Measurements from ENCODE around the gene SLC22A7.

The SLC22A7 gene

GRCh38 chr6:43255408-43256054 lies 42.5 kb upstream of the SLC22A7 start:
- Histone ChIP-seq H3K4me1 (ENCODE audit: insufficient read depth, insufficient read length) (peaks cover 8% of the 10 kb centered on the region), H3K4me3 (ENCODE audit: insufficient read length, low read depth) (no peak overlapping the region), H3K27me3 (ENCODE audit: insufficient read depth, insufficient read length) (no peaks in the 10 kb centered on the region), H3K36me3 (ENCODE audit: insufficient read depth, insufficient read length, low read length) (no peaks in the 10 kb centered on the region), H3K9me3 (ENCODE audit: insufficient read depth, low read length) (no peaks in the 10 kb centered on the region), H3K9ac (ENCODE audit: insufficient read length, low read depth) (no peak overlapping the region)
- TF ChIP-seq ZNF274 (IDR thresholded peaks at IDR 0.05; ENCODE audit: low read depth, low read length) (no peak), SUZ12 (IDR thresholded peaks at IDR 0.05; ENCODE audit: extremely low read depth, insufficient read depth, insufficient read length) (no peak), YY1 (IDR thresholded peaks at IDR 0.05; ENCODE audit: insufficient read depth, insufficient read length) (no peak)
- no peak for DNase-seq (ENCODE audit: low read depth, low spot score)

GRCh38 chr6:43256670-43257366 lies 41.2 kb upstream of the SLC22A7 start:
- TF ChIP-seq YY1 (IDR thresholded peaks at IDR 0.05; ENCODE audit: insufficient read depth, insufficient read length) (no peak), ZNF274 (IDR thresholded peaks at IDR 0.05; ENCODE audit: low read depth, low read length) (no peak), SUZ12 (IDR thresholded peaks at IDR 0.05; ENCODE audit: extremely low read depth, insufficient read depth, insufficient read length) (no peak)
- Histone ChIP-seq H3K4me1 (ENCODE audit: insufficient read depth, insufficient read length) (peaks cover 1% of the 10 kb centered on the region), H3K9me3 (ENCODE audit: insufficient read depth, low read length) (no peaks in the 10 kb centered on the region), H3K27me3 (ENCODE audit: insufficient read depth, insufficient read length) (no peaks in the 10 kb centered on the region), H3K36me3 (ENCODE audit: insufficient read depth, insufficient read length, low read length) (no peaks in the 10 kb centered on the region), H3K4me3 (ENCODE audit: insufficient read length, low read depth) (no peak overlapping the region), H3K9ac (ENCODE audit: insufficient read length, low read depth) (no peak overlapping the region)
- DNase-seq (ENCODE audit: low read depth, low spot score): no peak

- TF ChIP-seq YY1 (IDR thresholded peaks at IDR 0.05; ENCODE audit: insufficient read depth, insufficient read length): no peak
- TF ChIP-seq ZNF274 (IDR thresholded peaks at IDR 0.05; ENCODE audit: low read depth, low read length): no peak
- no peak for TF ChIP-seq SUZ12 (IDR thresholded peaks at IDR 0.05; ENCODE audit: extremely low read depth, insufficient read depth, insufficient read length)
- no peak for DNase-seq (ENCODE audit: low read depth, low spot score)
- no peaks in the 10 kb centered on the region for H3K4me1 ChIP-seq (ENCODE audit: insufficient read depth, insufficient read length)
- H3K36me3 ChIP-seq (ENCODE audit: insufficient read depth, insufficient read length, low read length): no peaks in the 10 kb centered on the region
- no peaks in the 10 kb centered on the region for H3K9me3 ChIP-seq (ENCODE audit: insufficient read depth, low read length)
- no peak overlapping the region for H3K9ac ChIP-seq (ENCODE audit: insufficient read length, low read depth)
- no peak overlapping the region for H3K4me3 ChIP-seq (ENCODE audit: insufficient read length, low read depth)
- no peaks in the 10 kb centered on the region for H3K27me3 ChIP-seq (ENCODE audit: insufficient read depth, insufficient read length)
Observed at GRCh38 chr6:43257367-43258145, 40.5 kb upstream of the SLC22A7 start.

- no peak for DNase-seq (ENCODE audit: low read depth, low spot score)
- Histone ChIP-seq H3K9ac (ENCODE audit: insufficient read length, low read depth) (no peak overlapping the region), H3K9me3 (ENCODE audit: insufficient read depth, low read length) (no peaks in the 10 kb centered on the region), H3K27me3 (ENCODE audit: insufficient read depth, insufficient read length) (no peaks in the 10 kb centered on the region), H3K36me3 (ENCODE audit: insufficient read depth, insufficient read length, low read length) (no peaks in the 10 kb centered on the region), H3K4me1 (ENCODE audit: insufficient read depth, insufficient read length) (no peaks in the 10 kb centered on the region), H3K4me3 (ENCODE audit: insufficient read length, low read depth) (no peak overlapping the region)
- no peak for TF ChIP-seq YY1 (IDR thresholded peaks at IDR 0.05; ENCODE audit: insufficient read depth, insufficient read length)
Observed at GRCh38 chr6:43258180-43258579, 39.9 kb upstream of the SLC22A7 start.

- TF ChIP-seq YY1 (IDR thresholded peaks at IDR 0.05; ENCODE audit: insufficient read depth, insufficient read length) (no peak), SUZ12 (IDR thresholded peaks at IDR 0.05; ENCODE audit: extremely low read depth, insufficient read depth, insufficient read length) (no peak), ZNF274 (IDR thresholded peaks at IDR 0.05; ENCODE audit: low read depth, low read length) (no peak)
- Histone ChIP-seq H3K36me3 (ENCODE audit: insufficient read depth, insufficient read length, low read length) (no peaks in the 10 kb centered on the region), H3K9me3 (ENCODE audit: insufficient read depth, low read length) (no peaks in the 10 kb centered on the region), H3K9ac (ENCODE audit: insufficient read length, low read depth) (no peak overlapping the region), H3K4me1 (ENCODE audit: insufficient read depth, insufficient read length) (no peaks in the 10 kb centered on the region), H3K4me3 (ENCODE audit: insufficient read length, low read depth) (no peak overlapping the region), H3K27me3 (ENCODE audit: insufficient read depth, insufficient read length) (no peaks in the 10 kb centered on the region)
- DNase-seq (ENCODE audit: low read depth, low spot score): no peak
Observed at GRCh38 chr6:43258807-43259686, 39.0 kb upstream of the SLC22A7 start.

GRCh38 chr6:43260791-43261190 lies 37.3 kb upstream of the SLC22A7 start:
- no peaks in the 10 kb centered on the region for H3K4me1 ChIP-seq (ENCODE audit: insufficient read depth, insufficient read length)
- H3K36me3 ChIP-seq (ENCODE audit: insufficient read depth, insufficient read length, low read length): no peaks in the 10 kb centered on the region
- TF ChIP-seq YY1 (IDR thresholded peaks at IDR 0.05; ENCODE audit: insufficient read depth, insufficient read length): no peak
- no peak for TF ChIP-seq ZNF274 (IDR thresholded peaks at IDR 0.05; ENCODE audit: low read depth, low read length)
- TF ChIP-seq SUZ12 (IDR thresholded peaks at IDR 0.05; ENCODE audit: extremely low read depth, insufficient read depth, insufficient read length): no peak
- no peak overlapping the region for H3K4me3 ChIP-seq (ENCODE audit: insufficient read length, low read depth)
- H3K9me3 ChIP-seq (ENCODE audit: insufficient read depth, low read length): no peaks in the 10 kb centered on the region
- DNase-seq (ENCODE audit: low read depth, low spot score): no peak
- H3K27me3 ChIP-seq (ENCODE audit: insufficient read depth, insufficient read length): no peaks in the 10 kb centered on the region
- no peak overlapping the region for H3K9ac ChIP-seq (ENCODE audit: insufficient read length, low read depth)
